Renal cortical epithelial cell (primary cell): ENCODE results near the gene CCDC136. TPM values are rescaled to one million over a fixed set of nuclear protein-coding genes. Genes with fewer than 3 reads are reported as not detected.

Source experiments
- DNase-seq: peaks from one replicate; pipeline ENCODE4 v3.0.0-alpha.2; 2011; ENCODE audit warnings: low read depth
- total RNA-seq: library from RNA; depleted of rRNA; stranded (reverse); fragments of >200 nt; gene quantifications from 2 replicates; pipeline ENCODE4 v1.2.3, GENCODE V29; 2014

Gene CCDC136
- total RNA-seq, 1 donor from 2014 or later: 1.3 TPM

- no peak for DNase-seq
Measured at GRCh38 chr7:128831994-128832879, 40.5 kb downstream of the CCDC136 start.

GRCh38 chr7:128832880-128833147 lies 41.0 kb downstream of the CCDC136 start:
- DNase-seq: no peak

GRCh38 chr7:128833148-128833945 lies 41.6 kb downstream of the CCDC136 start:
- peak; percentile 66 for DNase-seq

GRCh38 chr7:128833946-128834325 lies 42.2 kb downstream of the CCDC136 start:
- no peak for DNase-seq

- no peak for DNase-seq
Measured at GRCh38 chr7:128835231-128835751, 43.5 kb downstream of the CCDC136 start.

- no peak for DNase-seq
Measured at GRCh38 chr7:128835790-128836641, 44.2 kb downstream of the CCDC136 start.

GRCh38 chr7:128836729-128837348 lies 45.1 kb downstream of the CCDC136 start:
- no peak for DNase-seq

- DNase-seq: no peak
Measured at GRCh38 chr7:128837521-128837921, 45.8 kb downstream of the CCDC136 start.

- no peak for DNase-seq
Measured at GRCh38 chr7:128838109-128838779, 46.5 kb downstream of the CCDC136 start.

GRCh38 chr7:128838981-128839731 lies 47.4 kb downstream of the CCDC136 start:
- DNase-seq: no peak

- no peak for DNase-seq
Measured at GRCh38 chr7:128839751-128840177, 48.0 kb downstream of the CCDC136 start.

- DNase-seq: no peak
Measured at GRCh38 chr7:128840326-128841170, 48.8 kb downstream of the CCDC136 start.

GRCh38 chr7:128841171-128841690 lies 49.5 kb downstream of the CCDC136 start:
- no peak for DNase-seq

- no peak for DNase-seq
Measured at GRCh38 chr7:128841921-128842673, 50.3 kb downstream of the CCDC136 start.

- DNase-seq: no peak
Measured at GRCh38 chr7:128842674-128843641, 51.2 kb downstream of the CCDC136 start.

GRCh38 chr7:128843938-128844621 lies 52.3 kb downstream of the CCDC136 start:
- DNase-seq: no peak
